ENCODE measurements around the gene ZFYVE28. TPM values are rescaled to one million over a fixed set of nuclear protein-coding genes. Genes with fewer than 3 reads are reported as not detected.

Gene ZFYVE28
- total and polyA plus RNA-seq, 2 experiments from 2014 or later = 4.6 to 9.6 TPM

- no peaks in the 10 kb centered on the region for H3K9me3 ChIP-seq (ENCODE audit: low read depth)
- no peak overlapping the region for H3K4me2 ChIP-seq (ENCODE audit: unreplicated experiment)
- H3K27me3 ChIP-seq (replicated peaks; ENCODE audit: insufficient read depth) = no peaks in the 10 kb centered on the region
- H3F3A ChIP-seq (ENCODE audit: insufficient read depth) = peaks cover 20% of the 10 kb centered on the region
- no peaks in the 10 kb centered on the region for H3K79me2 ChIP-seq (ENCODE audit: insufficient read depth)
- in situ Hi-C loops (cut with MboI) = no loop called here
- H3K4me1 ChIP-seq (ENCODE audit: insufficient read depth) = no peaks in the 10 kb centered on the region
- H3K9me2 ChIP-seq (ENCODE audit: insufficient read depth) = no peaks in the 10 kb centered on the region
- H4K20me1 ChIP-seq (ENCODE audit: insufficient read depth) = no peaks in the 10 kb centered on the region
- H3K9ac ChIP-seq = no peak overlapping the region
- TF ChIP-seq EZH2 (IDR thresholded peaks at IDR 0.05; ENCODE audit: insufficient read depth, poor library complexity, severe bottlenecking) (no peak), EZH2phosphoT487 (IDR thresholded peaks at IDR 0.05; ENCODE audit: insufficient read depth, low read depth) (no peak)
- no peak overlapping the region for H3K27ac ChIP-seq
- no peak overlapping the region for H3K4me3 ChIP-seq
- no peak overlapping the region for H2AFZ ChIP-seq
- WGBS, 2 experiments (ENCODE audit: low coverage in 1 of 2, low lambda C conversion rate in 2 of 2, missing lambda C conversion rate in 2 of 2) = 51 to 52% methylated on average over 23 to 25 of the region's 25 CpGs
- DNase-seq = no peak
- no peaks in the 10 kb centered on the region for H3K36me3 ChIP-seq (ENCODE audit: low read depth)
Observed at GRCh38 chr4:2428496-2429213, 10.2 kb upstream of the ZFYVE28 start.

GRCh38 chr4:2427383-2428334 is 9.2 kb upstream of the ZFYVE28 start:
- TF ChIP-seq EZH2 (IDR thresholded peaks at IDR 0.05; ENCODE audit: insufficient read depth, poor library complexity, severe bottlenecking) = no peak
- no peak for TF ChIP-seq EZH2phosphoT487 (IDR thresholded peaks at IDR 0.05; ENCODE audit: insufficient read depth, low read depth)
- H4K20me1 ChIP-seq (ENCODE audit: insufficient read depth) = no peaks in the 10 kb centered on the region
- no peak for DNase-seq
- no peaks in the 10 kb centered on the region for H3K79me2 ChIP-seq (ENCODE audit: insufficient read depth)
- no peak overlapping the region for H3K9ac ChIP-seq
- no peaks in the 10 kb centered on the region for H3K36me3 ChIP-seq (ENCODE audit: low read depth)
- H3K4me1 ChIP-seq (ENCODE audit: insufficient read depth) = no peaks in the 10 kb centered on the region
- H3K27ac ChIP-seq = no peak overlapping the region
- no peaks in the 10 kb centered on the region for H3K9me2 ChIP-seq (ENCODE audit: insufficient read depth)
- WGBS, 2 experiments (ENCODE audit: low coverage in 1 of 2, low lambda C conversion rate in 2 of 2, missing lambda C conversion rate in 2 of 2) = 76 to 80% methylated on average over 23 of the region's 23 CpGs
- H3K4me3 ChIP-seq = no peak overlapping the region
- no peaks in the 10 kb centered on the region for H3K27me3 ChIP-seq (replicated peaks; ENCODE audit: insufficient read depth)
- H3F3A ChIP-seq (ENCODE audit: insufficient read depth) = peaks cover 20% of the 10 kb centered on the region
- no peak overlapping the region for H3K4me2 ChIP-seq (ENCODE audit: unreplicated experiment)
- in situ Hi-C loops (cut with MboI) = no loop called here
- no peak overlapping the region for H2AFZ ChIP-seq
- H3K9me3 ChIP-seq (ENCODE audit: low read depth) = no peaks in the 10 kb centered on the region

- Histone ChIP-seq H3F3A (ENCODE audit: insufficient read depth) (peaks cover 20% of the 10 kb centered on the region), H3K27me3 (replicated peaks; ENCODE audit: insufficient read depth) (peaks cover 1% of the 10 kb centered on the region; the same call in 1 of the 2 replicates), H4K20me1 (ENCODE audit: insufficient read depth) (no peaks in the 10 kb centered on the region), H3K4me1 (ENCODE audit: insufficient read depth) (no peaks in the 10 kb centered on the region), H3K9me2 (ENCODE audit: insufficient read depth) (no peaks in the 10 kb centered on the region), H3K9ac (no peak overlapping the region), H3K79me2 (ENCODE audit: insufficient read depth) (no peaks in the 10 kb centered on the region), H3K36me3 (ENCODE audit: low read depth) (no peaks in the 10 kb centered on the region), H3K4me3 (no peak overlapping the region), H3K4me2 (ENCODE audit: unreplicated experiment) (no peak overlapping the region), H3K27ac (no peak overlapping the region), H3K9me3 (ENCODE audit: low read depth) (no peaks in the 10 kb centered on the region), H2AFZ (no peak overlapping the region)
- no peak for DNase-seq
- in situ Hi-C loops (cut with MboI) = no loop called here
- WGBS, 2 experiments (ENCODE audit: low coverage in 1 of 2, low lambda C conversion rate in 2 of 2, missing lambda C conversion rate in 2 of 2) = 70 to 75% methylated on average over 11 to 13 of the region's 13 CpGs
- TF ChIP-seq EZH2 (IDR thresholded peaks at IDR 0.05; ENCODE audit: insufficient read depth, poor library complexity, severe bottlenecking) = no peak
- no peak for TF ChIP-seq EZH2phosphoT487 (IDR thresholded peaks at IDR 0.05; ENCODE audit: insufficient read depth, low read depth)
Observed at GRCh38 chr4:2426711-2427275, 8.3 kb upstream of the ZFYVE28 start.

GRCh38 chr4:2426069-2426397 is 7.6 kb upstream of the ZFYVE28 start:
- no peak overlapping the region for H3K4me2 ChIP-seq (ENCODE audit: unreplicated experiment)
- DNase-seq = no peak
- H2AFZ ChIP-seq = no peak overlapping the region
- WGBS, 2 experiments (ENCODE audit: low coverage in 1 of 2, low lambda C conversion rate in 2 of 2, missing lambda C conversion rate in 2 of 2) = 80 to 83% methylated on average over 4 to 8 of the region's 8 CpGs
- no peaks in the 10 kb centered on the region for H3K9me3 ChIP-seq (ENCODE audit: low read depth)
- no peak overlapping the region for H3K4me3 ChIP-seq
- H3K27ac ChIP-seq = no peak overlapping the region
- H3K27me3 ChIP-seq (replicated peaks; ENCODE audit: insufficient read depth) = peaks cover 6% of the 10 kb centered on the region; the same call in 1 of the 2 replicates
- no peaks in the 10 kb centered on the region for H3K4me1 ChIP-seq (ENCODE audit: insufficient read depth)
- H3F3A ChIP-seq (ENCODE audit: insufficient read depth) = peaks cover 15% of the 10 kb centered on the region
- TF ChIP-seq EZH2phosphoT487 (IDR thresholded peaks at IDR 0.05; ENCODE audit: insufficient read depth, low read depth) (no peak), EZH2 (IDR thresholded peaks at IDR 0.05; ENCODE audit: insufficient read depth, poor library complexity, severe bottlenecking) (no peak)
- no peaks in the 10 kb centered on the region for H3K79me2 ChIP-seq (ENCODE audit: insufficient read depth)
- H4K20me1 ChIP-seq (ENCODE audit: insufficient read depth) = no peaks in the 10 kb centered on the region
- in situ Hi-C loops (cut with MboI) = no loop called here
- H3K9ac ChIP-seq = no peak overlapping the region
- H3K9me2 ChIP-seq (ENCODE audit: insufficient read depth) = no peaks in the 10 kb centered on the region
- no peaks in the 10 kb centered on the region for H3K36me3 ChIP-seq (ENCODE audit: low read depth)
